WI38 (cell line): ENCODE data around the gene GFY.

Experiments
- H3K4me3 ChIP-seq: 2 replicates; pipeline ENCODE4 v1.5.1; 2011; ENCODE audit warnings: low read depth, mild to moderate bottlenecking, control low read depth, low read length
- CTCF ChIP-seq: IDR thresholded peaks from 2 replicates; pipeline ENCODE4 v1.5.1; 2012; ENCODE audit warnings: low read depth, mild to moderate bottlenecking, control low read depth, low read length

Gene GFY

GRCh38 chr19:49423071-49423984 is 1.9 kb upstream of the GFY start, which contains the start of gene PTH2:
PTH2 (minus strand) TSS chr19:49423441; CDS start chr19:49423339, 102 bp downstream.
- no peak within 1 kb of the TSS for H3K4me3 ChIP-seq
- no peak for TF ChIP-seq CTCF

- H3K4me3 ChIP-seq: no peak overlapping the region
These were observed 1.2 kb upstream of the GFY start for GRCh38 chr19:49423985-49424303.

GRCh38 chr19:49425922-49426592 is 869 bp downstream of the GFY start:
- TF ChIP-seq CTCF: no peak
- no peak overlapping the region for H3K4me3 ChIP-seq

More at GRCh38 chr19:49423985-49424303, 1.2 kb upstream of the GFY start:
- no peak for TF ChIP-seq CTCF

- no peak for TF ChIP-seq CTCF
- no peak overlapping the region for H3K4me3 ChIP-seq
These were observed 2.2 kb downstream of the GFY start for GRCh38 chr19:49427339-49427738.

- no peak overlapping the region for H3K4me3 ChIP-seq
These were observed 2.8 kb downstream of the GFY start for GRCh38 chr19:49427855-49428546.

More at GRCh38 chr19:49427855-49428546, 2.8 kb downstream of the GFY start:
- no peak for TF ChIP-seq CTCF
